Calu3 (cell line): ENCODE data around the gene CCDC121. TPM values are rescaled to one million over a fixed set of nuclear protein-coding genes. Genes with fewer than 3 reads are reported as not detected.

Experiments used
- BruUV-seq: library from RNA; stranded (reverse); fragments of 400-500 nt; replicated peaks from 2 replicates; lab custom pipeline; 2021; lab: Mats Ljungman, UMichigan
- CTCF ChIA-PET: fragments of 300-600 bp; sonication (Branson Sonifier 250); formaldehyde crosslinking; loops from one replicate; lab custom pipeline; 2022; ENCODE audit warnings: antibody characterized with exemption; lab: Charles Lee
- DNase-seq: peaks from one replicate; pipeline ENCODE4 v3.0.0; 2022
- H3K27ac Mint-ChIP-seq: one replicate; pipeline ENCODE4 v1.8.0; 2022; ENCODE audit warnings: mixed read lengths; ENCODE audit not compliant: unreplicated experiment
- H3K27me3 Mint-ChIP-seq: one replicate; pipeline ENCODE4 v1.8.0; 2022; ENCODE audit warnings: mixed read lengths; ENCODE audit not compliant: unreplicated experiment
- H3K36me3 Mint-ChIP-seq: one replicate; pipeline ENCODE4 v1.8.0; 2022; ENCODE audit warnings: mild to moderate bottlenecking, moderate library complexity, mixed read lengths; ENCODE audit not compliant: insufficient read depth, unreplicated experiment
- H3K4me1 Mint-ChIP-seq: one replicate; pipeline ENCODE4 v1.8.0; 2022; ENCODE audit warnings: mild to moderate bottlenecking, low read depth, mixed read lengths; ENCODE audit not compliant: unreplicated experiment
- H3K4me3 Mint-ChIP-seq: one replicate; pipeline ENCODE4 v1.8.0; 2022; ENCODE audit warnings: mild to moderate bottlenecking, low read depth, moderate library complexity, mixed read lengths; ENCODE audit not compliant: unreplicated experiment
- H3K9me3 Mint-ChIP-seq: one replicate; pipeline ENCODE4 v1.8.0; 2022; ENCODE audit warnings: low read depth, mixed read lengths; ENCODE audit not compliant: unreplicated experiment
- CTCF ChIP-seq: fragments of 200-600 bp; IDR thresholded peaks from one replicate; pipeline ENCODE4 v1.8.0; 2022; ENCODE audit warnings: antibody characterized with exemption; ENCODE audit not compliant: unreplicated experiment
- intact Hi-C: fragments of 100-400 bp; cut with micrococcal nuclease; formaldehyde crosslinking; loops from one replicate; pipeline ENCODE4 v1.10.0; 2022; ENCODE audit not compliant: unreplicated experiment
- total RNA-seq: library from RNA; stranded (reverse); gene quantifications from 2 replicates; pipeline ENCODE4 v1.2.3, GENCODE V29; 2022

The CCDC121 gene
- total RNA-seq, 1 experiment from 2014 or later: 6.3 TPM

DNA sequence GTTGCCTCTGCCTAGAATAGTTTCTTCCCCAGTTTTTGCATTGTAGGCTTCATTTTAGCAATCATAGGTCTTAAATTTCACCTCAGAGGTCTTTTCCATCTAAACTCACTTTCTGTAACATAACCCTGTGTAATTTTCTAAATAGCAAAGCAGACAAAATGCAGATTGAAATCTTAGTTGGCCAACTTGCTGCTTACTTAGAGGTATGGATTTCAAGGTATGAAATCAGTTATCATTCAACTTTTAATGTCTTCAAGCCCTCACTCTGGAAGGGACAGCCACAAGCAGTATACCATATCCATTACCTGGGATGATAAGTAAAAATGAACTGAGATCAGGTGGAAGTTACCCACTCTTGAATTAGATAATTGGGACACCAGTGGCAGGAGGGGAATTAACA, 3.9 kb downstream of the CCDC121 start:
- no TSS peak for BruUV-seq
- TF ChIP-seq CTCF: no peak
- CTCF ChIA-PET: no interaction called here

GRCh38 chr2:27622921-27623384, 5.9 kb downstream of the CCDC121 start:
- no peak for DNase-seq
- Mint-ChIP-seq H3K27me3 (no peaks in the 10 kb centered on the region), H3K36me3 (peaks cover 25% of the 10 kb centered on the region), H3K27ac (no peak overlapping the region), H3K4me1 (peaks cover 12% of the 10 kb centered on the region), H3K4me3 (no peak overlapping the region), H3K9me3 (no peaks in the 10 kb centered on the region)
- CTCF ChIA-PET: no interaction called here
- no TSS peak for BruUV-seq
- intact Hi-C loops: loop anchor here (10.0 kb wide), 2 partner anchors 128 to 218 kb away; partner anchors contain the start of genes FNDC4, GCKR and PPM1G
- TF ChIP-seq CTCF: no peak

More for the DNA sequence above, 3.9 kb downstream of the CCDC121 start:
- Mint-ChIP-seq H3K27me3 (no peaks in the 10 kb centered on the region), H3K9me3 (no peaks in the 10 kb centered on the region), H3K4me3 (no peak overlapping the region), H3K4me1 (peaks cover 14% of the 10 kb centered on the region), H3K27ac (no peak overlapping the region), H3K36me3 (peaks cover 25% of the 10 kb centered on the region)
- intact Hi-C loops: loop anchor here (10.0 kb wide), 2 partner anchors 130 to 220 kb away; partner anchors contain the start of genes FNDC4, GCKR and PPM1G
- no peak for DNase-seq

- DNase-seq: no peak
- Mint-ChIP-seq H3K27ac (no peak overlapping the region), H3K36me3 (peaks cover 31% of the 10 kb centered on the region), H3K4me3 (no peak overlapping the region), H3K27me3 (no peaks in the 10 kb centered on the region), H3K4me1 (no peaks in the 10 kb centered on the region), H3K9me3 (no peaks in the 10 kb centered on the region)
- CTCF ChIA-PET: interaction anchor here (0.5 to 0.6 kb wide), 2 partner anchors 158 to 779 kb away, joined by 3 to 6 read pairs; no protein-coding TSS in a partner anchor
- intact Hi-C loops: loop anchor here (10.0 kb wide), 2 partner anchors 127 to 217 kb away; partner anchors contain the start of genes FNDC4, GCKR and PPM1G
- no TSS peak for BruUV-seq
- no peak for TF ChIP-seq CTCF
Measured at GRCh38 chr2:27621524-27621923, 7.3 kb downstream of the CCDC121 start.

- Mint-ChIP-seq H3K36me3 (peaks cover 14% of the 10 kb centered on the region), H3K27me3 (no peaks in the 10 kb centered on the region), H3K4me3 (no peak overlapping the region), H3K27ac (no peak overlapping the region), H3K9me3 (no peaks in the 10 kb centered on the region), H3K4me1 (no peaks in the 10 kb centered on the region)
- no TSS peak for BruUV-seq
- intact Hi-C loops: no loop called here
- TF ChIP-seq CTCF: no peak
- no peak for DNase-seq
- CTCF ChIA-PET: no interaction called here
Measured at GRCh38 chr2:27615316-27615715, 13.5 kb downstream of the CCDC121 start.
